Prostate gland (tissue), 2 donors: ENCODE results near the gene TMEM204.

Experiments used
- POLR2AphosphoS5 ChIP-seq: sonication (generic); formaldehyde crosslinking; IDR thresholded peaks from one replicate; pipeline ENCODE4 v1.6.1; 2017; ENCODE audit warnings: antibody characterized with exemption
- TF ChIP-seq, protein P1 (sequence below), 4 experiments: fragments of 200-600 bp in 2 of 4; fragments of 450-650 bp in 2 of 4; sonication (generic) in 2 of 4; IDR thresholded peaks; 1 replicate in 3 of 4; 2 replicates in 1 of 4; pipeline ENCODE4 v1.5.1; 2016 to 2019; ENCODE audit warnings: antibody characterized with exemption in 4 of 4, mild to moderate bottlenecking in 2 of 4, moderate library complexity in 2 of 4

DNA sequence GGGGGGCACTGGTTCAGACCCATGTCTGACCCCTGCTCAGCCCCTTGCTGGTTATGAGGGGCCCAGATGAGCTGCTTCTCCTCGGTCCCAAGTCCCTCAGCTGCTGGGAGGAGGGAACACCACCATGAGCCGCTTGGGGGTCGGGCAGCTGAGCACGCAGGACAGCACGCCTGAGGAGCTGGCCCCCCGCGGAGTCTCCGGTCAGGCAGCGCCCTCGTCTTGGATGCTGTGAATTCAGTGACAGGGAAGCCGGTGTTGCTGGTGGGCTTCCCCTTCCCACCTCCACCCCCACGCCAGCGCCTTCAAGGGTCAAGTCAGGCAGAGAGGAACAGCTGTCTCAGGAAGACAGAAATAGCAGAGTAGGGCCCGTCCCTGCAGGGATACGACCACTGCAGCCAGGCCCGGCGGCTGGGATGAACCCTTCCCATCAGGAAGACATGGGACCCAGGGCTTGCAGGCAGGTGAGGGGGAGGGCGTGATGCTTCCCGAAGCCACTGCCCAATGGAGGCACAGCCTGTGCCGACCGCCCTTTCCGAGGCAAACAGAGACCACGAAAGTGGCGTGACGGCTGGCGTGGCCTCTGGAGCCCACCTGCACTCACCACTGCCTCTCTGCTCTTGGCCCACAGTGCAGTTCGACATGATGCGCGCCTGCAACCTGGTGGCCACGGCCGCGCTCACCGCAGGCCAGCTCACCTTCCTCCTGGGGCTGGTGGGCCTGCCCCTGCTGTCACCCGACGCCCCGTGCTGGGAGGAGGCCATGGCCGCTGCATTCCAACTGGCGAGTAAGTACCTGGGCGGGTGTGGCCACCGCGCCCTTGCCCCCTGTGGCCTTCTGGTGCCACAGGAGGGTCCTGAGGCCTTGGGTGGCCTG, 8.1 kb downstream of the TMEM204 start:
- TF ChIP-seq, protein P1, sequence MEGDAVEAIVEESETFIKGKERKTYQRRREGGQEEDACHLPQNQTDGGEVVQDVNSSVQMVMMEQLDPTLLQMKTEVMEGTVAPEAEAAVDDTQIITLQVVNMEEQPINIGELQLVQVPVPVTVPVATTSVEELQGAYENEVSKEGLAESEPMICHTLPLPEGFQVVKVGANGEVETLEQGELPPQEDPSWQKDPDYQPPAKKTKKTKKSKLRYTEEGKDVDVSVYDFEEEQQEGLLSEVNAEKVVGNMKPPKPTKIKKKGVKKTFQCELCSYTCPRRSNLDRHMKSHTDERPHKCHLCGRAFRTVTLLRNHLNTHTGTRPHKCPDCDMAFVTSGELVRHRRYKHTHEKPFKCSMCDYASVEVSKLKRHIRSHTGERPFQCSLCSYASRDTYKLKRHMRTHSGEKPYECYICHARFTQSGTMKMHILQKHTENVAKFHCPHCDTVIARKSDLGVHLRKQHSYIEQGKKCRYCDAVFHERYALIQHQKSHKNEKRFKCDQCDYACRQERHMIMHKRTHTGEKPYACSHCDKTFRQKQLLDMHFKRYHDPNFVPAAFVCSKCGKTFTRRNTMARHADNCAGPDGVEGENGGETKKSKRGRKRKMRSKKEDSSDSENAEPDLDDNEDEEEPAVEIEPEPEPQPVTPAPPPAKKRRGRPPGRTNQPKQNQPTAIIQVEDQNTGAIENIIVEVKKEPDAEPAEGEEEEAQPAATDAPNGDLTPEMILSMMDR (IDR thresholded peaks at IDR 0.05) = no peak
- TF ChIP-seq POLR2AphosphoS5 = no peak
